HG03025 (cell line): ENCODE results near the gene ILDR1.

Source experiments
- ATAC-seq: cut with Tn5 transposase; IDR thresholded peaks from one replicate; pipeline ENCODE4 v1.9.1; 2021; ENCODE audit warnings: mild to moderate bottlenecking, moderate library complexity; ENCODE audit not compliant: unreplicated experiment, low FRiP score

ILDR1 gene

DNA sequence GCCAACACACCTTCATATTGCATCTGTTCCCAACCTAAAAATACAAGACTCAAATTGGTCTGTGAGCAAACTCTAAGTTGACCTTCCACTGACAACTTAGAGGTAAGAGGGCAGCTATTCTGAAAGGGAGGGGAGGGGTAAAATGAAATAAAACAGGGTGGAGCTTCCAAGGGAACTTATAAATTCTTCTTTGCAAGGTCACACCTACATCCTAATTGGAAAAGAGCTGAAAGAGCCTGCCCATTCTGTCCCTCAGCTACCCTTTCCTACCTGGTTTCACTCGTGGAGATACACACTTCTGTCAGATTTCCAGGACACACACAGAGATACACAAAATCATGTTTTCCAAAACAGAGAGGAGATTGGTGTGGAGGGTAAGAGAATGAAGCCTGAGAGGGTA is 1.0 kb downstream of the ILDR1 start:
- ATAC-seq, result no peak

DNA sequence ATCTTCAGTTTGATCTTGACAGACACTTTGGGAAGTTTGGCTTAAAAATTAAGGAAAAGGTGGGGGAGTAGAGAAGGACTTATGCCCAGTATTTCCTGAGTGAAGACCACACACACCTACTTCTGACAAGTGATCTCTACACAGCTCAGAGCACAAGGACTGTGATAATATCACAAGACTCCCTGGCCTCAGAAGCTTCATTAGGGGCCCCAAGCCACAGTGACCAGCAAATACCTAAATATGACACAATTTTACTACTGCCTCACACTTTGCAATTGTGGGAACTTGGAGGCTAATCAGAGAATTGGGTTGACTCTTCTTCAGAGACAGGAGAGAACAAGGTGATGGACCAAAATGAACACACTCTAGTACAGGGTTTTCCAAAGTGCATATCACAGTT is 2.6 kb downstream of the ILDR1 start:
- no peak for ATAC-seq

DNA sequence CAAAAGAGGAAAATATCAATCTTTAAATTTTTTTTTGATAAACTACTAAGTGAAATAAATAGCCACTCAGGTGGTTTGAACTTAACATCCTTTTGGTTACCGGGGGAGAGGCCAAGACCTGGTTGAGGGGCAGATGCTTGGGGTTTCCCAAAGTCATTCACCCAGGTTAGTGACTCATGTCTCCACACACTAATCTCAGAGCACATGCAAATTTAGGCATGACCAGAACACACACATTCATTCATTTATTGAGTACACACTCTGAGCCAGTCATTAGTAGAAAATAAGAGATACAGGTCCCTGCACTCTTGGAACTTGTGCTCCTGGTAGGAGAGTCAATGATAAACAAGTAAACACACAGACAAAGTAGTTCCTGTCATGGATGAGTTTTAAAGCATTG is 7.3 kb downstream of the ILDR1 start:
- ATAC-seq, result no peak

DNA sequence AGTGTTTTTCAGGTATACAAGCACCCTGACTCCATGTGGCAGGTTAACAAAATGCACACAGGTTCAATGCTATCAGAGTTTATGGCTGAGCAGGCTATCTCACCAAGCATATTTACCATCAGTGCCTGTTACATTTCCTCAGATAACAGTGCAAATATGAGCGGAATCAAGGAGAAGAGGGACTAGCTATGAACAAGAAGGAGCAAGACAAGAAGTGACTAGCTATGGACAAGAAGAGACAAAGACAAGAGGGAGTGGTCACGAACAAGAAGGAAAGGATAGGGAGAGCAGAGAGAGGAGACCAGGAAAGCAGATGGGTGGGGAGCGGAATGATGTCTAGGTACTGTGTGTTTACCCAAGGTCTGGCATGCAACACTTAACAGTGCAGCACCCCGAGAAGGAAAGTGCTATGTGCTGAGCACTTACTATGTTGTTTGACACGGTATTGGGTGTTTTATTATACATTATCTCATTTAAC is 8.6 kb downstream of the ILDR1 start:
- no peak for ATAC-seq

DNA sequence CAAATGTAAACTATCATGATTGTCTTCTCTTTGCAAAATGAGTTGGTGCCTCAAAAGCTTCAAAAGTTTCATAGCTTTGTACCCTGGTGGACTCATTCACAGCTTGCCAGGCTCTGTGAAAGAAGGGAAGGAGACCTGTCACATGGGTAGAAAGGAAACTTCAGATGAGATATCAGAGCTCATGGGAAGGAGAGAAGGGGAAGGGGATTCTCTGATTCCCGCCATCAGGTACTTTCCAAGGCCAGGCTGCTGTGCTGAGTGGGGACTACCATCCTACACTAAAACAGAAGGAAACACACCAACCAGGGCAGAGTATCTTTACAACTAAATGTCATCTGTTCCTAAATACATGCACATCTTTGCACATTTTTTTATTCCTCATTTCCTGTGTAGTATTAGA is 9.2 kb downstream of the ILDR1 start:
- ATAC-seq, result no peak

DNA sequence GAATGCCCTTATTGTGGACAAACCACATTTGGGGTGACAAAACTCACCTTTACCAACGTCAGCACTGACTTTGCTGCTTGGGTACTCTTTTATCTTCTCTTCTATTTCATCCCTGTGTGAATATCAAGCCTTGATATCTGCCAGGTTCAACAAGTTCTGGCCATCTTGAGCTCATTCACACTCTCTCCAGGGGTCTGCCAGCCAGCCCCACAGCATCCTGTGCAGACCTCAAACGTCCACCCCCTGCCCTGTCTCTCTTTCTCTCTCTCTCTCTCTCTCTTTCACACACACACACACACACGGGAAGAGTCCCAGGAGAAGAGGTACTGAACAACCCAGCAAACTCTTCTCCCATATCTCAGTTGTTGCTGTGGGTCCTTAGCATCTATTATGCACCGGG is 10.7 kb downstream of the ILDR1 start:
- ATAC-seq, result no peak

DNA sequence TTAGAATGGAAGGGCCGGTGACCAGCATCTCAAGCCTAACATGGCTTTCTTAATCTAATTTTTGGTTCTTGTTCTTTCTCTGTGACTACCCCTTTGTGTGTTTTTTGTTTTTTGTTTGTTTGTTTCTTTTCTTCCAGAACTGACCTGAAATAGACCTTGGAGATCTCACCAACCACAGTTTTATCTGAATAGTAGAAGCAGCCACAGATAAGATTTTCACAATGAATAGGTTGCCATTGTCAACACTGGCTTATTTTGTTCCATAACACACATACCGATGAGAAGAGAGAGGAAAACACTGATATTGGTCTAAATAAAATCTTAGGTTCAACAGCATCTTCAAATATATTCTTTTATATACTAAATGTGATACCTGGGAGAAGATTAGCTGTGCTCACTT is 11.5 kb downstream of the ILDR1 start:
- ATAC-seq, result no peak

DNA sequence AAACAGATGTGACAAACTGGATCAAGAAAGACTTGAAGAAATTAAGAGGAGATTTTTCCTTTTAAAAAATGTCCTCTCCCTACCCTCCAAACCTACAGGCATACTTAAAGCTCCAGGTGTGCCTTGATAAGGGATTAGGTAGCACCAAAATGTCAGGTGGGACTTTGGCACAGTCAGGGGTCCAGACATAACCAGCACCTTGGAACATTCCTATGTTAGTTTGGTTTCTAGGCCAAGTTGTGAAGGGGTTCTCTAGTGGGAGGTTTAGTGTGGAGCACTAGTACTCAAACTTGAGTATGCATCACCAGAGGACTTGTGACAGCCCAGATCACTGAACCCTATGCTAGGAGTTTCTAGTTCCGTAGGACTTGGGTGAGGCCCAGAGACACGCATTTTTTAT is 13.9 kb downstream of the ILDR1 start:
- ATAC-seq, result no peak

DNA sequence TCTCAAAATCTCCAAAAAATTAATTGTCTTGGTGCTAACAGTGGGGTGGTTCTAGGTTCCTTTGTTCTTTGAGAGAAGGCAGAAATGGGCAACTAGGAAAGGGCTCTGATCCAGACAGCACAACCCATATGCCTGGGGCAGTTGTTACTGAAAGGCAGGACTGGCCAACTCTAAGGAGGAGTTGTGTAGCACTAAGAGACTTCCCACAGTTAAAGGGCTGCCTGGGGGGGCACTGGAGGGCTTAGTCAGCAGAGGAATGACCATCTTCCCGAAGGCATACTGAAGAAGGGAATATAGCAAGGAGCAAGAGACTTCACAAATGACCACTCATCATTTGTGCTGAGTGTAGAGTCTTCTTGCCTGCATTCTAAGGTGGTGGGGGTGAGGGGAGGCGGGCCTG is 15.8 kb downstream of the ILDR1 start:
- no peak for ATAC-seq

DNA sequence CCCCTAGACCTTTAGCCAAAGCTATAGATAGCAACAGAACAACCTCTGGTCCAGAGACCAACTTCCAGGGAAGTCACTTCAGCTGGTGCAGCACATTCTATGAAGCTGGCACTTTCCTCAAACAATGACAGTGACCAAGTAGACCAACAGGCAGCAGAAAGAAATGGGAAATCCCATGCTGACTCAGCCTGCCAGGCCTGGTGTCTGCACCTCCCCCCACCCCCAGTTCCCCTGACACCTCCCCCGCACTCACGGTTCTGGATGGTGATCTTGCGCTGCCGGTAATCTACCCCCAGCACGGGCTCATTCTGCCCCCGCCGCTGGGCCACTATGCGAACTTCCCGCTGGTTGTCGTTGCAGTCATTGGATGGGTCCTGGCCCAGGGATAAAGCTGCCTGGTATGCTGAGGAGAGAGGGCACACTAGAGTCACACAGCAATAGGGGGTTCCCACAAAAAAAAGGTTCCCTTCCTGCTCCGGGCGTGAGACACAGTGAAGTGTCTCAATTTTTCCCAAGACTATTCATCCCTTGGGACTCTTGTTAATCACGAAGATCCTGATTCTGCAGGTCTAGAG is 17.0 kb downstream of the ILDR1 start:
- ATAC-seq, result no peak

DNA sequence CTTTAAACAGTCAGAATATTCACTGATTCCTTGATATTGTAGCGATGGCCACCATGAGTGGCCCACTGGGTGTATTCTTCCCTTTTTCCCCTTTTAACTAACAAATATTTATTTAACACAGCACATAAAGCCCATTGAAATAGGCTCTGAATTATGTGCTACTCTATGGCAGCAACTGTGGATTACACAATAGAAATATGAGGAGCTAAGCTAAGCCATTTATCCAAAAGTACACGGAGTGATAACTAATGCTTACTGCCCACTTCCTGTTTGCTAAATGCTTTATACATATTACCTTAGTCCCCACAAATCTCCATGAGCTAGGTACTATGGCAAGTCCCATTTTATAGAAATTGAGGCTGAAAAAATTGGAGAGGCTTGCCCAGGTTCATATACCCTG is 17.9 kb downstream of the ILDR1 start:
- no peak for ATAC-seq

DNA sequence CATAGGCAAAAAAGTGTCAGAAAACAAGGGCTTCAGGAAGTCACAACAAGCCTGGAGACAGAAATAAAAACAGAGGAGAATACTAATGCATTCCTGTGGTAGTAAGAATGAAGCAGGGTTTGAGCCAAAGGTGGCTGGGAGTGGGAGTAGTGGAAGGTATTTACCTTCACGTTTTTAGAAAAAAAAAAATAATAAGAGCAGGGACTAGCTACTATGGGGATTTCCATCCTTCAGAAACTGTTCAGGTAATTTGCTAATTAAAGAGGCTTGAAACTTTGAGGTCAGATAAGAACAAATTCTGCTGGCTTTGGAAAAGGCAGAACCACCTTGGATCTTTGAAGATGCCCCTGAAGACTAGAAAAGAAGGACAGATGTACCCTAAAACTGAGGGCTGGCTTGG is 18.4 kb downstream of the ILDR1 start:
- ATAC-seq, result no peak

DNA sequence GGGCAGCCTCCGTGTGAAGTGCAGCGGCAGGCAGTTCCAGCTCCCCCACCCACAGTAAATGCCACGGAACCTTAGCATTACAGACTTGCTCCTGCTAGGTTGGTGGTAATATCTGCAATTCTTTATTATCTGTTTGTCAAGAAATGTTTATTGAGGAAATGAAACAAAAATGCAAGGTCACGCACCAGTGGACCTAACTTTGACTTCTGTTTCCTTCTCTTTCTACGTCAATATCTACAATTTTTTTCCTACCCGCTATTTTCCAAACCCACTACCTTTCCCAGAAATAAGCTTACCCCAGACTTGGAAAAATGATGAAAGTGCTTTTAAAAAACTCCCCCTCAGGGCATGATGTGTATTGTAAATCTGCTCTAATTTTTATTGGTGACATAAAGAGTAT is 18.9 kb downstream of the ILDR1 start:
- no peak for ATAC-seq

DNA sequence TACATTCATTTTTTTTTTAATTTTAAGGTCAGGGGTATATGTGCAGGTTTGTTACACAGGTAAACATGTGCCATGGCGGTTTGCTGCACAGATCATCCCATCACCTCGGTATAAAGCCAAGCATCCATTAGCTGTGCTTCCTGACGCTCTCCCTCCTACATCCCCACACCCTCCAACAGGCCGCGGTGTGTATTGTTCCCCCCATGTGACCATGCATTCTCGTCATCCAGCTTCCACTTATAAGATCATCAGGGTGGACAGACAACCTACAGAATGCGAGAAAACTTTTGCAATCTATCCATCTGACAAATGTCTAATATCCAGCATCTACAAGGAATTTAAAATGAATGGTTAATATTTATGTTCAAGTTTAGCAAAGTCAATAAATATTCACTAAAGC is 19.4 kb downstream of the ILDR1 start:
- no peak for ATAC-seq

DNA sequence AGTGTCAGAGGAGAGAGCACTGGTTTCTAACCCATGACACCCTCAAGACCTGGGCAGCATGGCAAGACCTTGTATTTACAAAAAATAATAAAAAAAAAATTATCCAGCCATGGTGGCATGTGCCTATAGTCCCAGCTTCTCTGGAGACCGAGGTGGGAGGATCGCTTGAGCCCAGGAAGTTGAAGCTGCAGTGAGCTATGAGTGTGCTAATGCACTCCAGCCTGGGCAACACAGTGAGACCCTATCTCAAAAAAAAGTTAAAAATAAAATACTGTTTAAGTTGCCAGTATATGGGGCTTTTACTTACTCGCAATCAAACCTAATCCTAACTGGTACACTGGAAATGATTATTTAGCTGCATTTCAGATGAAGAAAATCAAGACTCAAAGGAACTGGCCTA is 20.2 kb downstream of the ILDR1 start:
- ATAC-seq, result no peak

DNA sequence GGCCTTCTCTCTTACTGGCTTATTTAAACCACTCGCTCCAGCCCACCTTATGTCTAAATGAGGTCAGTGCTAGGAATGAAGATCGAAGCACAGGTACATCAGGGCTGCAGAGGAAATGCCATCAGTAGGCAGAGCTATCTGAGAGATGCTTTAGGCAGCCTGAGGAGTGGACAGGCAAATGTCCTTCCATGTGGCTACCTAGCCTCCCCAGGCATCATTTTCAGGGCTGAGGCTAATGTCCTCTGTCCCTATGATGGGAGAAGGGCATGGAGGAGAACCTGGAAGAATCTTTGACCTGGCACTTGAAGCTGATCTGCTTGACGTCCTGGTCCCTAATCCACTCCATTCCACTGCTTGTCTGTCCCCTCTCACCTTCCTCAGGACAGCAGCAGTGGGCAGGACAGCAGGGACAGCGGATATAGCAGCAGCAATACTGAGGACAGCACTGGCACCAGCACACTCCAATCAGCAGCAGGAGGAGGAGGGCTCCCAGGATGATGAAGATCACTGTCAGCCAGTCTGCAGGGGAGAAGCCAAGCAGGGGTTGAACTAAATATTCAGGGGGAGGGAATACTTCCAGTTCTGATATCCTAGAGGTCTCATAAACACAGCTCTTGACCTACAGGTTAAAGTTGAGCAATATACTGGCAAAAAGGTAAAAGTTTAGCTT is 21.0 kb downstream of the ILDR1 start:
- no peak for ATAC-seq

DNA sequence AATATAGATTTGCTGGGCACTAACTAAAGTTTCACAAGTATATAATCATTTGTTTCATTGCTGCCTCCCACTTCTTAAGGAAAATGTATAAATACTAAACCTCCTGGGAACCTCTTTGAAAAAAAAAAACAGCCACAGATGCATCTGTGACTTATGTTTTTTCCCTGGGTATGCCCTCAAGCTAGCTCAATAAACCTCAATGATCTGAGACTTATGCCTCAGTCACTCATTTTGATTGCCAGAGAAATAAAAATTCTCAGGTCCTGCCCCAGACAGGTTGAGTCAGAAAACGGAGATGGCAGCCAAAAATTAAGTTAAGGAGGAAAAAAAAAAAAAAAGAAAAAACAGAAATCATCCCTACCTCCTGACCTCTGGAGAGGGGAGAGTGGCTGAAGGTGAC is 22.1 kb downstream of the ILDR1 start:
- no peak for ATAC-seq

DNA sequence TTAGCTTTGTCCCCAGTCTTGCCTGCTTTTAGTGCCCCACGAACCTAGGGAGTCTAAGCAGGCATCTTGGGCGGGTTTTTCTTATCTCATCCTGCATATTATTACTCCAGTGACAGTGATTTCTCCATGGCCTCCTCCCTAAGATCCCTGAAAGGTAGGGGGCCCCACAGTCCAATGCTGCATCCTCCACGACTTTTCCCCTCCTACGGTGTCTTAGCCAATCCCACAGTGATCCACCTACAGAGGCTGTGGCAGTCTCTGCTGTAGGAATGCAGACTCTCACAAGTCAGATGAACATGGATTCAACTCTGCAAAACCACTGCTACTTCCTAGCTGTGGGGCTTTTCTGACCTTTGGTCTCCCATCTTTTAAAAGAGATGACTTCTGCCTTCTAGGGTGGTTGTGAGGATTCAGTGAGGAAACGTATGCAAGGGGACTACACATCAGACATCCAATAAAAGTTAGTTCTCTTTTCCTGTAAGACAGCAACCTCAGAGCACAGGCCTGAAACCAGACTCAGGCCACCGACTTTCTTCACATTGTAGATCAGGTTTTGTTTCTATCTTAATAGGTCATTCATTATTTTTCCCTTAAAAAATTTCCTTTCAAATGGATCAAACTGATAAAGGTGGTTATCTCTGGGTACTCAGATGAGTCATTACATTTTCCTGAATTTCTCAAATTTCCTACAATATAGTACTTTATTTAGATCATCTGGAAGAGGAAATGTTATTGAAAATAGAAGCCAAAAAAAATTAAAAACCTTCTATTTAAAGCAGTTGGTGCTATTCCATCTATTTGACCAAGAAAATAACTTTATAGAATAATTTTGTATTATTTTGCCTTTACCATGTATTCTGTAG is 23.2 kb downstream of the ILDR1 start:
- ATAC-seq, result no peak

DNA sequence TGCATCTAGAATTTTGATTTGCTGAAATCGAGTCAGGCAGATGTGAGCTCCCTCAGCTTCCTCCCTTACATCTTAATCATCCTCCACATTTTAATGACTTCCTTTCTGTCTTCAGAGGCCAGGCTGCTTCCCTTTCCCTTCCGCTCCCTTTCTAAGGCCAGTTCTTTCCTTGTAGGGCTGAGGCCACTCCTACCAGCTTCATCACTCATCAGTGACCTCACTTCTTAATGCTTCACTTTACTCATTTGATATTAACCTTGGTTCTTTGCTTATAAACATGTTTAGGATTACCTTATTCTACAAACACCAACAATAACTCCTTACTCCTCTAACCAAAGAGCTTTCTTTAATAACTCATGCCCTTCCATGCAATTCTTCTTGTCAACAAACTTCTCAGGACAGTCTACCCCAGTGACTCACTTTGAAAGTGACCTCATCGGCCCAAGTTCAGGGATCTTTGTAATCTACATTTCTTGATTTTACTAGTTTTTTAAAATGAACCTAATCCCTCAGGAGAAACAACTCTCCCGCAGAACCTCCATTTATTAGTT is 23.9 kb downstream of the ILDR1 start:
- no peak for ATAC-seq

DNA sequence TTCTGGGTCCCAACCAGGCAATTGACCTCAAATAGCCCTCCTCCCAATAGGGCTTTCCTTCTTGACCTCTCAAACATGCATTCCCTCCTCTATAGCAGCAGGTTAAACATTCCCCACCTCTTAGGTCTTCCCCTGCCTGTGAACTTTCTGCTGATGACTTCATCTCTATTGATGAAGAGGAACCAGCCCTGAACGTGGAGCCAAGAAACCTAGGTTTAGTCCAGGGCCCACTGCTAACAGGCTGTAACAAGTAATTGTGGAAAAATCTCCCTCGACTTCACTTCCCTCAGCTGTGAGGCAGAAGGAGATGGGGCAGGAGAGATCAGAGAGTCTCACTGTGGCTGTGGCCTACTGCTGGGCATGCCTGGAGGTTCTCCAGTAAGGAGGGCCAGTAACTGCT is 24.7 kb downstream of the ILDR1 start:
- no peak for ATAC-seq

DNA sequence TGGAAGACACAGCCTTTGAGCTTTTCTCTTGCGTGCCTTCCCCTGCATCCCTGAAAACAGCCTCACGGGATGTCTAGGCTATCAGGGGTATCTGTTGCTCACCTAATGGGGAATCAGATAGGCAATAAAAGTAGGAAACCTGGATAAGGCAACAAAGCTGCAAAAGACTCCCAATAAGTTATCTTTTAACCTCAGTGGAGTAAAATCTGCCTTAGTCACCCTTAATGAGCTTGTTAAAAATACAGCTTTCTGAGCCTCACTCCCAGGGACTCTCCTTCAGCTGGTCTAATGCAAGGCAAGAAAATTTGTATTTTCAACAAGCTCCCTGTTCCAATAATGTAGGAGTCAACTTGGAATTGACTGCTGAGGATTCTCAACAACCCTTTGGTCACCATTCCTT is 25.6 kb downstream of the ILDR1 start:
- ATAC-seq, result no peak
